HG02884 (cell line): ENCODE data around the gene HOXA6.

Experiments
- ATAC-seq: cut with Tn5 transposase; IDR thresholded peaks from one replicate; pipeline ENCODE4 v1.9.1; 2021; ENCODE audit warnings: mild to moderate bottlenecking, moderate library complexity; ENCODE audit not compliant: unreplicated experiment

The HOXA6 gene

GRCh38 chr7:27152816-27153442 is 5.4 kb upstream of the HOXA6 start:
- no peak for ATAC-seq

- no peak for ATAC-seq
Measured at GRCh38 chr7:27151931-27152815, 4.6 kb upstream of the HOXA6 start, which contains the start of gene HOXA3. HOXA3 (minus strand) TSS chr7:27152583; CDS start chr7:27110640, 41,943 bp downstream.

GRCh38 chr7:27151341-27151930 is 3.9 kb upstream of the HOXA6 start:
- no peak for ATAC-seq

GRCh38 chr7:27150568-27151340 is 3.2 kb upstream of the HOXA6 start:
- peak; percentile 71 for ATAC-seq

- ATAC-seq, result no peak
Measured at GRCh38 chr7:27149842-27150567, 2.4 kb upstream of the HOXA6 start.

- ATAC-seq, result no peak
Measured at GRCh38 chr7:27148756-27149641, 1.4 kb upstream of the HOXA6 start.

GRCh38 chr7:27148031-27148755 is 619 bp upstream of the HOXA6 start:
- ATAC-seq, result no peak

- ATAC-seq, result no peak
Measured at GRCh38 chr7:27146491-27147198, 929 bp downstream of the HOXA6 start.

- ATAC-seq, result no peak
Measured at GRCh38 chr7:27145914-27146412, 1.6 kb downstream of the HOXA6 start.

- ATAC-seq, result no peak
Measured at GRCh38 chr7:27145165-27145913, 2.2 kb downstream of the HOXA6 start.

- no peak for ATAC-seq
Measured at GRCh38 chr7:27144781-27145164, 2.8 kb downstream of the HOXA6 start.

GRCh38 chr7:27143950-27144780 is 3.4 kb downstream of the HOXA6 start:
- no peak for ATAC-seq

- ATAC-seq, result no peak
Measured at GRCh38 chr7:27143023-27143949, 4.3 kb downstream of the HOXA6 start, which contains the start of gene HOXA5. HOXA5 (minus strand) TSS chr7:27143681; CDS start chr7:27143607, 74 bp downstream.

- no peak for ATAC-seq
Measured at GRCh38 chr7:27142580-27143022, 5.0 kb downstream of the HOXA6 start.

- no peak for ATAC-seq
Measured at GRCh38 chr7:27141923-27142579, 5.5 kb downstream of the HOXA6 start.
